Endothelial cell of umbilical vein (primary cell): ENCODE results near the gene NFIC. TPM values are rescaled to one million over a fixed set of nuclear protein-coding genes. Genes with fewer than 3 reads are reported as not detected.
A peak's percentile ranks its signal among the peaks of the same experiment; 100 is the strongest.

Source experiments
- BruUV-seq: library from RNA; stranded (reverse); fragments of 400-500 nt; replicated peaks from 2 replicates; lab custom pipeline; 2021; lab: Mats Ljungman, UMichigan
- CTCF ChIA-PET: fragments of 300-600, 350-600 bp; sonication (Branson Sonifier 250); formaldehyde crosslinking; loops from one replicate; lab custom pipeline; 2021; ENCODE audit warnings: antibody characterized with exemption, inconsistent platforms; lab: Charles Lee
- POLR2A ChIA-PET: fragments of 300-600, 350-600 bp; sonication (Branson Sonifier 250); formaldehyde crosslinking; loops from one replicate; lab custom pipeline; 2021; ENCODE audit warnings: antibody characterized with exemption, inconsistent platforms; lab: Charles Lee
- DNase-seq: peaks from one replicate; pipeline ENCODE4 v3.0.0-alpha.2; 2011; ENCODE audit warnings: low read depth, low spot score
- FAIRE-seq: peaks from 2 replicates; lab custom pipeline; 2011; peaks lifted over from hg19 to GRCh38; lab: Jason Lieb, UNC
- H2AFZ ChIP-seq: 2 replicates; pipeline ENCODE4 v1.6.0; 2012; ENCODE audit warnings: low read depth, low read length, control low read depth, inconsistent platforms
- H3K27ac ChIP-seq: 2 replicates; pipeline ENCODE4 v1.5.1; 2011; ENCODE audit warnings: low read depth, mild to moderate bottlenecking, control low read depth, low read length, moderate library complexity; ENCODE audit not compliant: insufficient read depth
- H3K27me3 ChIP-seq, 2 experiments: 2 replicates each; pipeline versions ENCODE4 v1.6.0 to v1.6.1; 2011; ENCODE audit warnings: low read length in 2 of 2, mixed read lengths in 1 of 2; ENCODE audit not compliant: control insufficient read depth in 2 of 2, insufficient read depth in 2 of 2
- H3K36me3 ChIP-seq, 2 experiments: 2 replicates in 1 of 2; 3 replicates in 1 of 2; pipeline ENCODE4 v1.5.1; 2011; ENCODE audit warnings: low read length in 2 of 2, mild to moderate bottlenecking in 1 of 2, moderate library complexity in 1 of 2; ENCODE audit not compliant: control insufficient read depth in 2 of 2, insufficient read depth in 2 of 2; ENCODE audit errors: extremely low read depth in 1 of 2
- H3K4me1 ChIP-seq: 3 replicates; pipeline ENCODE4 v1.5.1; 2011; ENCODE audit warnings: mild to moderate bottlenecking, low read length; ENCODE audit not compliant: control insufficient read depth, insufficient read depth; ENCODE audit errors: extremely low read depth
- H3K4me2 ChIP-seq: 2 replicates; pipeline ENCODE4 v1.6.1; 2011; ENCODE audit warnings: low read length, control low read depth, mixed read lengths; ENCODE audit not compliant: insufficient read depth
- H3K4me3 ChIP-seq, 3 experiments: fragments of 200-600 bp in 1 of 3; sonication (generic), shearing (Covaris generic) in 1 of 3; replicated peaks in 1 of 3; 2 replicates each; pipeline ENCODE4 v1.5.1; 2011 to 2016; ENCODE audit warnings: control low read depth in 3 of 3, low read length in 3 of 3, mild to moderate bottlenecking in 2 of 3, inconsistent platforms in 1 of 3, low read depth in 1 of 3, moderate library complexity in 1 of 3; ENCODE audit not compliant: insufficient read depth in 1 of 3
- H3K79me2 ChIP-seq: 2 replicates; pipeline ENCODE4 v1.6.0; 2012; ENCODE audit warnings: low read length, inconsistent platforms; ENCODE audit not compliant: control insufficient read depth, insufficient read depth
- H3K9ac ChIP-seq: replicated peaks from 2 replicates; pipeline ENCODE3; 2011; ENCODE audit warnings: low read length, control low read depth; ENCODE audit not compliant: insufficient read depth; ENCODE audit errors: extremely low read depth
- H3K9me1 ChIP-seq: replicated peaks from 3 replicates; pipeline ENCODE4 v1.6.0; 2011; ENCODE audit warnings: mild to moderate bottlenecking, low read length; ENCODE audit not compliant: control insufficient read depth, insufficient read depth; ENCODE audit errors: extremely low read depth
- H3K9me3 ChIP-seq: replicated peaks from 2 replicates; pipeline ENCODE4 v1.5.1; 2012; ENCODE audit warnings: low read length, inconsistent platforms; ENCODE audit not compliant: control insufficient read depth, insufficient read depth
- H4K20me1 ChIP-seq: replicated peaks from 2 replicates; pipeline ENCODE3; 2011; ENCODE audit warnings: mild to moderate bottlenecking, low read length; ENCODE audit not compliant: control insufficient read depth, insufficient read depth; ENCODE audit errors: extremely low read depth
- CTCF ChIP-seq, 2 donors: IDR thresholded peaks; 1 replicate in 1 of 2; 2 replicates in 1 of 2; pipeline ENCODE4 v1.5.1; 2011; ENCODE audit warnings: low read length in 2 of 2, mild to moderate bottlenecking in 2 of 2, moderate library complexity in 2 of 2, control low read depth in 1 of 2, inconsistent platforms in 1 of 2, low read depth in 1 of 2; ENCODE audit not compliant: insufficient read depth in 1 of 2; ENCODE audit errors: extremely low read depth in 1 of 2
- EZH2 ChIP-seq: IDR thresholded peaks from 2 replicates; pipeline ENCODE4 v1.6.1; 2012; ENCODE audit warnings: borderline replicate concordance, low read depth, mild to moderate bottlenecking, moderate library complexity, low read length, inconsistent platforms; ENCODE audit not compliant: severe bottlenecking
- FOS ChIP-seq: IDR thresholded peaks from 2 replicates; pipeline ENCODE4 v1.6.1; 2011; ENCODE audit warnings: mild to moderate bottlenecking, low read length, moderate library complexity, borderline replicate concordance; ENCODE audit not compliant: insufficient read depth
- GATA2 ChIP-seq: IDR thresholded peaks from 2 replicates; pipeline ENCODE4 v1.7.0; 2011; ENCODE audit warnings: low read depth, mild to moderate bottlenecking, moderate library complexity, mixed read lengths, low read length; ENCODE audit not compliant: insufficient read length, insufficient read depth
- JUN ChIP-seq: IDR thresholded peaks from 2 replicates; pipeline ENCODE4 v1.6.1; 2011; ENCODE audit warnings: borderline replicate concordance, low read depth; ENCODE audit not compliant: insufficient read length, insufficient read depth
- MAX ChIP-seq: IDR thresholded peaks from 2 replicates; pipeline ENCODE4 v1.6.1; 2011; ENCODE audit not compliant: insufficient read depth, insufficient read length
- MYC ChIP-seq: IDR thresholded peaks from one replicate; pipeline ENCODE4 v1.6.1; 2011; ENCODE audit warnings: mild to moderate bottlenecking, low read depth, low read length
- POLR2A ChIP-seq: IDR thresholded peaks from 2 replicates; pipeline ENCODE4 v1.6.1; 2012; ENCODE audit warnings: low read depth, mild to moderate bottlenecking, control low read depth, low read length
- POLR2AphosphoS5 ChIP-seq: IDR thresholded peaks from 2 replicates; pipeline ENCODE4 v1.6.1; 2012; ENCODE audit warnings: low read depth, mild to moderate bottlenecking, control low read depth, low read length, moderate library complexity; ENCODE audit not compliant: insufficient read depth
- dilution Hi-C: fragments of 300-500 bp; cut with MboI; formaldehyde crosslinking; loops from one replicate; pipeline ENCODE4 v1.15.0; 2019; ENCODE audit warnings: low sequenced_read_pairs; ENCODE audit not compliant: extremely low pct_ligation_motif_present
- intact Hi-C: fragments of 100-400 bp; cut with micrococcal nuclease; formaldehyde crosslinking; loops from one replicate; pipeline ENCODE4 v1.10.0; 2022
- polyA plus RNA-seq, 4 experiments: library from polyadenylated mRNA; depleted of rRNA in 3 of 4; stranded (reverse) in 3 of 4; unstranded in 1 of 4; fragments of >200 nt; gene quantifications; 2 replicates each; pipeline versions ENCODE4 v1.2.1 to v1.2.3, GENCODE V29; 2011 to 2012; ENCODE audit warnings: missing spikeins in 1 of 4
- total RNA-seq: library from RNA; stranded (reverse); gene quantifications from 2 replicates; pipeline ENCODE4 v1.2.3, GENCODE V29; 2021

Gene NFIC
- total and polyA plus RNA-seq, 2 donors (not counting 3 experiments of a cell fraction or from before 2014, with no cell fraction given), result 11.4 to 133 TPM

- no peak overlapping the region for H3K9ac ChIP-seq
- TF ChIP-seq FOS, result no peak
- TF ChIP-seq POLR2AphosphoS5, result no peak
- TF ChIP-seq POLR2A, result no peak
- peaks cover 49% of the 10 kb centered on the region for H3K79me2 ChIP-seq
- H3K4me1 ChIP-seq, result no peaks in the 10 kb centered on the region
- no peak overlapping the region for H3K4me3 ChIP-seq
- ChIA-PET CTCF (no interaction called here), POLR2A (no interaction called here)
- H3K9me1 ChIP-seq, result no peaks in the 10 kb centered on the region
- intact Hi-C loops, result no loop called here
- H3K27me3 ChIP-seq, result no peaks in the 10 kb centered on the region
- peaks cover 0 to 5% of the 10 kb centered on the region in 2 experiments for H3K36me3 ChIP-seq
- H4K20me1 ChIP-seq, result no peaks in the 10 kb centered on the region
- FAIRE-seq (peak; percentile 54), DNase-seq (no peak)
- dilution Hi-C loops, result no loop called here
- no peaks in the 10 kb centered on the region for H3K9me3 ChIP-seq
- BruUV-seq, result no TSS peak
- no peak overlapping the region for H3K4me2 ChIP-seq
- H2AFZ ChIP-seq, result no peak overlapping the region
- H3K27ac ChIP-seq, result no peak overlapping the region
Observed at GRCh38 chr19:3413796-3414327, 47.5 kb downstream of the NFIC start.

- Histone ChIP-seq H3K9ac (no peak overlapping the region), H3K36me3 (peaks cover 0 to 1% of the 10 kb centered on the region in 2 experiments), H2AFZ (no peak overlapping the region), H4K20me1 (no peaks in the 10 kb centered on the region), H3K4me3 (no peak overlapping the region), H3K4me2 (no peak overlapping the region), H3K79me2 (peaks cover 38% of the 10 kb centered on the region), H3K4me1 (no peaks in the 10 kb centered on the region), H3K27ac (no peak overlapping the region), H3K9me3 (no peaks in the 10 kb centered on the region), H3K9me1 (no peaks in the 10 kb centered on the region), H3K27me3 (no peaks in the 10 kb centered on the region)
- no TSS peak for BruUV-seq
- DNase-seq, result no peak
- CTCF ChIA-PET, result interaction anchor here (1.2 kb wide), 1 partner anchor 14 kb away, joined by 3 read pairs; no protein-coding TSS in a partner anchor
- no peak for FAIRE-seq
- TF ChIP-seq MAX, result no peak
- TF ChIP-seq CTCF (IDR thresholded peaks at IDR 0.05; ENCODE audit: extremely low read depth in 1 of 2, insufficient read depth in 1 of 2, low read depth in 1 of 2, low read length in 2 of 2), result no peak
- TF ChIP-seq MYC, result no peak
- no peak for TF ChIP-seq JUN
- TF ChIP-seq GATA2, result no peak
- no peak for TF ChIP-seq FOS
- TF ChIP-seq POLR2AphosphoS5, result no peak
- no peak for TF ChIP-seq EZH2
- TF ChIP-seq POLR2A, result no peak
- dilution Hi-C loops (no loop called here), intact Hi-C loops (no loop called here)
- POLR2A ChIA-PET, result interaction anchor here (0.7 kb wide), 1 partner anchor 66 kb away, joined by 5 read pairs; no protein-coding TSS in a partner anchor
Observed at GRCh38 chr19:3415695-3416094, 49.3 kb downstream of the NFIC start.
